SU-DHL-6 (cell line): Measurements from ENCODE around the gene QPRT.

Experiments used
- CTCF ChIP-seq: fragments of 200-600 bp; sonication (generic); IDR thresholded peaks from one replicate; pipeline ENCODE4 v1.5.1; 2017; ENCODE audit warnings: antibody characterized with exemption, mild to moderate bottlenecking, low read length, moderate library complexity; ENCODE audit not compliant: insufficient read depth, poor library complexity, severe bottlenecking
- EZH2phosphoT487 ChIP-seq: fragments of 200-600 bp; sonication (generic), shearing (Covaris generic); conservative IDR thresholded peaks from 2 replicates; pipeline ENCODE4 v1.6.1; 2018; ENCODE audit warnings: mild to moderate bottlenecking, antibody characterized with exemption, low read length, moderate library complexity, mixed read lengths

- TF ChIP-seq CTCF (no peak), EZH2phosphoT487 (no peak)
Measured at GRCh38 chr16:29658705-29659104, 20.3 kb upstream of the QPRT start.
